ENCODE data around the gene CP. TPM values are rescaled to one million over a fixed set of nuclear protein-coding genes. Genes with fewer than 3 reads are reported as not detected.

CP gene
- total and polyA plus RNA-seq, 11 donors, result 0.68 to 5.5 (median 3.5) TPM

GRCh38 chr3:149217347-149217746, 4.3 kb downstream of the CP start:
- Histone ChIP-seq H3K9me3 (no peaks in the 10 kb centered on the region), H3K4me3 (no peak overlapping the region), H3K27me3 (no peaks in the 10 kb centered on the region), H3K36me3 (no peaks in the 10 kb centered on the region), H3K4me1 (peaks cover 0 to 17% (median 5%) of the 10 kb centered on the region in 12 donors), H3K27ac (no peak overlapping the region)
- TF ChIP-seq CTCF (IDR thresholded peaks at IDR 0.05), result no peak
- TF ChIP-seq POLR2A (IDR thresholded peaks at IDR 0.05), result no peak
- 92 to 94% (median 93%) methylated on average over 5 of the region's 5 CpGs for WGBS, 4 donors
- ATAC-seq (no peak), DNase-seq (no peak)
- intact Hi-C loops (cut with DNase I), result no loop called here

- 68 to 72% (median 69%) methylated on average over 4 of the region's 4 CpGs for WGBS, 4 donors
- no peak for ATAC-seq
- no peaks in the 10 kb centered on the region for H3K36me3 ChIP-seq
- intact Hi-C loops (cut with DNase I), result no loop called here
- H3K9me3 ChIP-seq, result no peaks in the 10 kb centered on the region
- no peak for TF ChIP-seq POLR2A (IDR thresholded peaks at IDR 0.05)
- TF ChIP-seq CTCF (IDR thresholded peaks at IDR 0.05), result no peak
- peak overlapping the region in 1 of 12 donors; percentile 6 for H3K27ac ChIP-seq
- no peaks in the 10 kb centered on the region for H3K27me3 ChIP-seq
- H3K4me3 ChIP-seq, result no peak overlapping the region
- no peak for DNase-seq
- peaks cover 0 to 17% (median 5%) of the 10 kb centered on the region in 12 donors for H3K4me1 ChIP-seq
Measured at GRCh38 chr3:149216193-149216869, 5.3 kb downstream of the CP start.

- H3K27ac ChIP-seq, result peak overlapping the region in 1 of 12 donors; percentile 6
- WGBS, 4 donors, result 67 to 76% (median 74%) methylated on average over 2 of the region's 2 CpGs
- peaks cover 0 to 17% (median 5%) of the 10 kb centered on the region in 12 donors for H3K4me1 ChIP-seq
- no peak overlapping the region for H3K4me3 ChIP-seq
- TF ChIP-seq CTCF (IDR thresholded peaks at IDR 0.05) (no peak), POLR2A (IDR thresholded peaks at IDR 0.05) (no peak)
- intact Hi-C loops (cut with DNase I), result no loop called here
- no peaks in the 10 kb centered on the region for H3K36me3 ChIP-seq
- DNase-seq (no peak), ATAC-seq (no peak)
- no peaks in the 10 kb centered on the region for H3K9me3 ChIP-seq
- H3K27me3 ChIP-seq, result no peaks in the 10 kb centered on the region
Measured at GRCh38 chr3:149215515-149215914, 6.1 kb downstream of the CP start.

GRCh38 chr3:149214702-149215101, 6.9 kb downstream of the CP start:
- Histone ChIP-seq H3K4me3 (no peak overlapping the region), H3K27ac (no peak overlapping the region), H3K27me3 (no peaks in the 10 kb centered on the region), H3K9me3 (no peaks in the 10 kb centered on the region), H3K4me1 (peaks cover 0 to 17% (median 5%) of the 10 kb centered on the region in 12 donors), H3K36me3 (no peaks in the 10 kb centered on the region)
- DNase-seq (no peak), ATAC-seq (no peak)
- intact Hi-C loops (cut with DNase I), result no loop called here
- no peak for TF ChIP-seq POLR2A (IDR thresholded peaks at IDR 0.05)
- TF ChIP-seq CTCF (IDR thresholded peaks at IDR 0.05), result no peak
- WGBS, 4 donors, result 84 to 100% (median 90%) methylated on average over 1 of the region's 1 CpG
